ENCODE results near the gene CSNK1D. TPM values are rescaled to one million over a fixed set of nuclear protein-coding genes. Genes with fewer than 3 reads are reported as not detected.

CSNK1D gene
- total and polyA plus RNA-seq, 12 donors, result 23.7 to 185 (median 125) TPM

- no peak for TF ChIP-seq POLR2A (IDR thresholded peaks at IDR 0.05)
- TF ChIP-seq, protein P1, sequence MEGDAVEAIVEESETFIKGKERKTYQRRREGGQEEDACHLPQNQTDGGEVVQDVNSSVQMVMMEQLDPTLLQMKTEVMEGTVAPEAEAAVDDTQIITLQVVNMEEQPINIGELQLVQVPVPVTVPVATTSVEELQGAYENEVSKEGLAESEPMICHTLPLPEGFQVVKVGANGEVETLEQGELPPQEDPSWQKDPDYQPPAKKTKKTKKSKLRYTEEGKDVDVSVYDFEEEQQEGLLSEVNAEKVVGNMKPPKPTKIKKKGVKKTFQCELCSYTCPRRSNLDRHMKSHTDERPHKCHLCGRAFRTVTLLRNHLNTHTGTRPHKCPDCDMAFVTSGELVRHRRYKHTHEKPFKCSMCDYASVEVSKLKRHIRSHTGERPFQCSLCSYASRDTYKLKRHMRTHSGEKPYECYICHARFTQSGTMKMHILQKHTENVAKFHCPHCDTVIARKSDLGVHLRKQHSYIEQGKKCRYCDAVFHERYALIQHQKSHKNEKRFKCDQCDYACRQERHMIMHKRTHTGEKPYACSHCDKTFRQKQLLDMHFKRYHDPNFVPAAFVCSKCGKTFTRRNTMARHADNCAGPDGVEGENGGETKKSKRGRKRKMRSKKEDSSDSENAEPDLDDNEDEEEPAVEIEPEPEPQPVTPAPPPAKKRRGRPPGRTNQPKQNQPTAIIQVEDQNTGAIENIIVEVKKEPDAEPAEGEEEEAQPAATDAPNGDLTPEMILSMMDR (IDR thresholded peaks at IDR 0.05), result no peak
- peaks cover 0 to 18% of the 10 kb centered on the region in 2 donors for H3K36me3 ChIP-seq (replicated peaks in 1 of 2)
- intact Hi-C loops (cut with DNase I), result no loop called here
- DNase-seq, result no peak
- H3K4me3 ChIP-seq, result no peak overlapping the region
- no peaks in the 10 kb centered on the region for H3K9me3 ChIP-seq (replicated peaks in 1 of 3)
- WGBS, 4 donors, result 95 to 97% (median 96%) methylated on average over 14 of the region's 14 CpGs
- H3K27ac ChIP-seq, result no peak overlapping the region
- H3K27me3 ChIP-seq, result no peaks in the 10 kb centered on the region
- H3K4me1 ChIP-seq (replicated peaks in 1 of 2), result peaks cover 21 to 34% of the 10 kb centered on the region in 2 donors
Observed at GRCh38 chr17:82275326-82275725, 1.8 kb upstream of the CSNK1D start.

DNA sequence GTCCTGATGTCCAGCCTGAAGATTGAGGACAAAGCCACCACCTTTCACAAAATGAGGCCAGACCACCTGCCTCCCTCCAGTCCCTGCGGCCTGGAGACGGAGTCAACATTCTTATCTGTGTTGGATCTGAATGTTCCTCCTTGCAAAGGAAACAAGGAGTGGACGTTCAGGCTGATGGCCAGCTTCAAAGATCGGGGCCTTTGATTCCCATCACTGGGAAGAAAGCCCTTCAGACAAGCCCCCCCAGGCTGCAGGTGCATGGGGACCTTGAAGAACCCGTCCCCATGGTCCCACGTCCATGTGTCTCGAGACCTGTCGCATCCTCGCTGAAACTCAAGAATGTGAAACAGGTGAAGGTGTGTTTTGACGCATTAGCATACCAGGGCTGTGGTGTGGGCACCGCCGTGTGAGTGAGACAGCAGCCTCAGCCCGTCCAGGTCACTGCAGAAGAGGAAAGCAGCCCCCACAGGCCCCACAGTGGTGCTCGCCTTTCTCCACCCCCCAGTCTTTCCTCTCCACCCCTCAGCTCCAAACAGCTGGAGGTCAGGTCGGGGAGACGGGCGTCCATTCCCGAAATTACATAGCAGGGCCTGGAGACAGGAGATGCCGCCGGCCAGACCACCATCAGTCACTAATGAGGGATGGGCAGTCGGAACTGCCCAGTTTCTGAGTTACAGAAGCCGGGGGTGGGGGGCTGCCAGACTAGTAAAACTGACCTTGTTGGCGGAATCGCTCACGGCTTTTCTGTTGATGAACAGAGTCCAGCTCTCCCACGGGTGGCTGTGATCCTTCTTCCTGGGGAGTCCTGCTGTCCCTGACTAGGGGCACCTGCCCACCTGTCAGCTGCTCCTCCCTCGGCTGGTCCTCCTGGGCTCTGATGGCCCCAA, 877 bp upstream of the CSNK1D start:
- intact Hi-C loops (cut with DNase I), result no loop called here
- Histone ChIP-seq H3K36me3 (replicated peaks in 1 of 2) (peaks cover 0 to 18% of the 10 kb centered on the region in 2 donors), H3K4me1 (replicated peaks in 1 of 2) (peaks cover 26 to 43% of the 10 kb centered on the region in 2 donors), H3K4me3 (peak overlapping the region in 1 of 4 donors; percentile 85), H3K9me3 (replicated peaks in 1 of 3) (no peaks in the 10 kb centered on the region), H3K27ac (peak overlapping the region in 2 of 5 donors; percentile 97), H3K27me3 (no peaks in the 10 kb centered on the region)
- TF ChIP-seq, protein P1 (IDR thresholded peaks at IDR 0.05), result no peak
- no peak for TF ChIP-seq POLR2A (IDR thresholded peaks at IDR 0.05)
- no peak for DNase-seq
- 67 to 74% (median 71%) methylated on average over 16 to 27 of the region's 27 CpGs for WGBS, 4 donors

- peak in 6 of 7 donors; percentile 40 to 71 (median 54) for DNase-seq
- H3K4me1 ChIP-seq (replicated peaks in 1 of 2), result peaks cover 39 to 60% of the 10 kb centered on the region in 2 donors
- peak overlapping the region; percentile 93 to 100 (median 97) for H3K27ac ChIP-seq
- H3K36me3 ChIP-seq (replicated peaks in 1 of 2), result peaks cover 0 to 18% of the 10 kb centered on the region in 2 donors
- no peaks in the 10 kb centered on the region for H3K27me3 ChIP-seq
- no peak for TF ChIP-seq POLR2A (IDR thresholded peaks at IDR 0.05)
- TF ChIP-seq, protein P1 (IDR thresholded peaks at IDR 0.05), result no peak
- WGBS, 4 donors, result 0 to 2% (median 0%) methylated on average over 7 to 54 of the region's 57 CpGs
- H3K4me3 ChIP-seq, result peak overlapping the region; percentile 39 to 99 (median 74)
- intact Hi-C loops (cut with DNase I), result no loop called here
- no peaks in the 10 kb centered on the region for H3K9me3 ChIP-seq (replicated peaks in 1 of 3)
Observed at GRCh38 chr17:82272495-82273326, 789 bp downstream of the CSNK1D start.

- H3K4me3 ChIP-seq, result no peak overlapping the region
- DNase-seq, result no peak
- H3K27ac ChIP-seq, result peak overlapping the region in 3 of 5 donors; percentile 97 to 100 (median 97)
- TF ChIP-seq POLR2A (IDR thresholded peaks at IDR 0.05), result no peak
- TF ChIP-seq, protein P1 (IDR thresholded peaks at IDR 0.05), result no peak
- H3K9me3 ChIP-seq (replicated peaks in 1 of 3), result no peaks in the 10 kb centered on the region
- no peaks in the 10 kb centered on the region for H3K27me3 ChIP-seq
- peaks cover 50 to 73% of the 10 kb centered on the region in 2 donors for H3K4me1 ChIP-seq (replicated peaks in 1 of 2)
- intact Hi-C loops (cut with DNase I), result no loop called here
- 66 to 81% (median 74%) methylated on average over 3 to 6 of the region's 6 CpGs for WGBS, 4 donors
- H3K36me3 ChIP-seq (replicated peaks in 1 of 2), result peaks cover 0 to 20% of the 10 kb centered on the region in 2 donors
Observed at GRCh38 chr17:82271401-82271800, 2.1 kb downstream of the CSNK1D start.

All from adrenal gland (tissue), 12 donors.